ENCODE measurements around the gene DDX20. TPM values are rescaled to one million over a fixed set of nuclear protein-coding genes. Genes with fewer than 3 reads are reported as not detected.

The DDX20 gene
- total RNA-seq, 2 donors from 2014 or later = 15.9 to 33.9 TPM

DNA sequence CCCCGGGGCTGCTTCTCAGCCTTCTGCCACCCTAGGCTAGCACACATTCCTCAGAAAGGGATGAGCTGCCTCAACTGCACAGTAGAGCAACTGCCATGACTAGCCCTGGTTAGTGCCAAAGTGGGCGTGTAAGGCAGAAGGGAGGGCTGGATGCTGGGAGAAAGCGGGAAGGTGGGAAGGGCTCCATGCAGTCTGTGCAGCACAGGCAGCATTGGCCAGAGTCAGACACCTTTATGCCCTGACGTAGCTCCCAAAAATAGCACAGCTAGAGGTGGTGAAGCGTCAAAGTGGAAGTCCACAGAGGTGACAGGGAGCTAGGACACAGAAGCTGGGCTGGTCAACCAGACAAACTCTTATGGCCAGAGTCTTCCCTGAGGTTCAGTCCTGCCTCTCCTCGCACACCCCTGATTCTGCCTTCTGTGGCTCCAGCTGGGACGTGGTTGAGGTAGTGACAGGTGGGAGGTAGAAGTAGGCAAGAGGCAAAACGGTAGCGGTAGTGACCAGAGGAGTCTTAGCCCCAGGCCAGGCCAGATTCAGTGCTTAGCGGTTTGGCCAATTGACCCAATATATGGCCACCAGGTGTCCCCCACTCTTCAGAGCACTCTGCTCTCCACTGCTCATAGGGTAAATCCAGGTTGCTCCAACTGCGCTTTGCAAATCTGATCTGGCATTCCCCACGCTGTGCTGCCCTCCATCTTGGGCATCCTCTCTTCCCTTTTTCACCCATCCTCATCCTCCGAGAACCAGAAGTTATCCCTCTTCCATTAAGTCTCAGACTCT lies 45.6 kb downstream of the DDX20 start:
- WGBS = 77% methylated on average over 13 of the region's 13 CpGs
- DNase-seq (ENCODE audit: low spot score) = peak; percentile 11
- no peaks in the 10 kb centered on the region for H3K9me3 ChIP-seq
- H3K4me1 ChIP-seq (replicated peaks) = no peaks in the 10 kb centered on the region
- peak in 3 of 4 experiments; percentile 24 to 39 (median 27) for TF ChIP-seq CTCF (IDR thresholded peaks at IDR 0.05)
- TF ChIP-seq POLR2AphosphoS5 (IDR thresholded peaks at IDR 0.05) = no peak
- H3K36me3 ChIP-seq = no peaks in the 10 kb centered on the region
- intact Hi-C loops (cut with DNase I) = no loop called here
- H3K27me3 ChIP-seq (replicated peaks; ENCODE audit: insufficient read depth) = no peaks in the 10 kb centered on the region
- no peak overlapping the region for H3K27ac ChIP-seq
- H3K4me3 ChIP-seq = no peak overlapping the region

- WGBS = 93% methylated on average over 6 of the region's 6 CpGs
- no peak for DNase-seq (ENCODE audit: low spot score)
- Histone ChIP-seq H3K4me3 (no peak overlapping the region), H3K27me3 (replicated peaks; ENCODE audit: insufficient read depth) (no peaks in the 10 kb centered on the region), H3K9me3 (no peaks in the 10 kb centered on the region), H3K27ac (no peak overlapping the region), H3K4me1 (replicated peaks) (no peaks in the 10 kb centered on the region), H3K36me3 (no peaks in the 10 kb centered on the region)
- TF ChIP-seq CTCF (IDR thresholded peaks at IDR 0.05) = no peak
- no peak for TF ChIP-seq POLR2A (IDR thresholded peaks at IDR 0.05)
- no peak for TF ChIP-seq POLR2AphosphoS5 (IDR thresholded peaks at IDR 0.05)
- intact Hi-C loops (cut with DNase I) = no loop called here
These were observed 46.4 kb downstream of the DDX20 start for GRCh38 chr1:111802110-111802509.

GRCh38 chr1:111802984-111803383 lies 47.3 kb downstream of the DDX20 start:
- TF ChIP-seq CTCF (IDR thresholded peaks at IDR 0.05) (no peak), POLR2A (IDR thresholded peaks at IDR 0.05) (no peak)
- H3K27me3 ChIP-seq (replicated peaks; ENCODE audit: insufficient read depth) = no peaks in the 10 kb centered on the region
- H3K9me3 ChIP-seq = no peaks in the 10 kb centered on the region
- no peak overlapping the region for H3K4me3 ChIP-seq
- 91% methylated on average over 5 of the region's 5 CpGs for WGBS
- intact Hi-C loops (cut with DNase I) = no loop called here
- H3K27ac ChIP-seq = no peak overlapping the region
- no peaks in the 10 kb centered on the region for H3K36me3 ChIP-seq
- DNase-seq (ENCODE audit: low spot score) = no peak
- H3K4me1 ChIP-seq (replicated peaks) = no peaks in the 10 kb centered on the region

DNA sequence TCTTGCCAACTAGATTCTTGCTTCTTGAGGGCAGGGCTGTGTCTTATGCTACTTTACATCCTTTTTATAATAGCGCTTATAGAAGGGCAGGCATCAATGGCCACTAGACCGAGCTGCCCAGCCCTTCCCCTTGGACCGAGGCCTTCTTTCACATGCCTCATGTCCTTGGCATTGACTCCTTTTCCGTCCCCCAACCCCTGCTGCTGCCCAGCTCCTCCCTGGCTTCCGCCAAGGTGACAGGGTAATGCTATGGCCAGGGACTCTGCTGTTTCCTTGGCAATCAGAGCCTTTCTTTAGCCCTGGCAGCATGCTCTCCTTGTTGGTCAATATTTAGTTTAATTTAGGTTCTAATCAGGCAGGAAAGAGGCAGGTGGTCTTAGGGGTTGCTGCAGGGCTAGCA lies 48.2 kb downstream of the DDX20 start:
- no peak overlapping the region for H3K4me3 ChIP-seq
- DNase-seq (ENCODE audit: low spot score) = no peak
- 90% methylated on average over 5 of the region's 5 CpGs for WGBS

More for the DNA sequence above, 48.2 kb downstream of the DDX20 start:
- Histone ChIP-seq H3K4me1 (replicated peaks) (no peaks in the 10 kb centered on the region), H3K36me3 (no peaks in the 10 kb centered on the region), H3K27me3 (replicated peaks; ENCODE audit: insufficient read depth) (no peaks in the 10 kb centered on the region), H3K27ac (no peak overlapping the region), H3K9me3 (no peaks in the 10 kb centered on the region)
- intact Hi-C loops (cut with DNase I) = no loop called here
- TF ChIP-seq POLR2AphosphoS5 (IDR thresholded peaks at IDR 0.05) (no peak), CTCF (IDR thresholded peaks at IDR 0.05) (no peak), POLR2A (IDR thresholded peaks at IDR 0.05) (no peak)
